Suprapubic skin (tissue), 4 donors: ENCODE data around the gene ZNF689. TPM values are rescaled to one million over a fixed set of nuclear protein-coding genes. Genes with fewer than 3 reads are reported as not detected.
A peak's percentile ranks its signal among the peaks of the same experiment; 100 is the strongest.

Experiments used
- DNase-seq, 2 donors: peaks; one replicate each; pipeline ENCODE4 v3.0.0-alpha.2; 2019; ENCODE audit warnings: low spot score in 2 of 2
- H3K27ac ChIP-seq: fragments of 200-600 bp; sonication (generic); one replicate; pipeline ENCODE4 v1.5.1; 2019
- H3K27me3 ChIP-seq: fragments of 200-600 bp; sonication (generic); one replicate; pipeline ENCODE4 v1.5.1; 2019
- H3K36me3 ChIP-seq: fragments of 200-600 bp; sonication (generic); one replicate; pipeline ENCODE4 v1.5.1; 2019
- H3K4me1 ChIP-seq: fragments of 200-600 bp; sonication (generic); one replicate; pipeline ENCODE4 v1.5.1; 2019
- H3K4me3 ChIP-seq: fragments of 200-600 bp; sonication (generic); one replicate; pipeline ENCODE4 v1.5.1; 2019; ENCODE audit warnings: mild to moderate bottlenecking
- H3K9me3 ChIP-seq: fragments of 200-600 bp; sonication (generic); one replicate; pipeline ENCODE4 v1.5.1; 2019
- CTCF ChIP-seq, 2 donors: fragments of 200-600 bp in 1 of 2; fragments of 450-650 bp in 1 of 2; sonication (generic) in 1 of 2; IDR thresholded peaks; one replicate each; pipeline ENCODE4 v1.5.1; 2016 to 2019; ENCODE audit warnings: antibody characterized with exemption in 2 of 2, mild to moderate bottlenecking in 1 of 2, moderate library complexity in 1 of 2
- EP300 ChIP-seq: sonication (generic); formaldehyde crosslinking; IDR thresholded peaks from one replicate; pipeline ENCODE4 v1.6.1; 2017; ENCODE audit warnings: antibody characterized with exemption
- POLR2A ChIP-seq, 2 donors: fragments of 450-650 bp; IDR thresholded peaks; one replicate each; pipeline ENCODE4 v1.6.1; 2017; ENCODE audit warnings: antibody characterized with exemption in 2 of 2, mild to moderate bottlenecking in 2 of 2, moderate library complexity in 2 of 2
- POLR2AphosphoS5 ChIP-seq, 3 donors: sonication (generic); formaldehyde crosslinking; IDR thresholded peaks; one replicate each; pipeline ENCODE4 v1.6.1; 2017; ENCODE audit warnings: antibody characterized with exemption in 3 of 3
- WGBS: methylation state at CpG from one replicate; pipeline ENCODE4 v1.1.5; 2018; 5-methylcytosine and 5-hydroxymethylcytosine counted together
- total RNA-seq, 4 donors: library from RNA; depleted of rRNA; stranded (reverse); fragments of >200 nt; gene quantifications; one replicate each; pipeline ENCODE4 v1.1.0, GENCODE V29; 2016

ZNF689 gene
- total RNA-seq, 4 donors from 2014 or later: 5.3 to 11.2 (median 6.0) TPM

GRCh38 chr16:30656388-30656787 is 46.2 kb upstream of the ZNF689 start:
- H3K27ac ChIP-seq: no peak overlapping the region

GRCh38 chr16:30655815-30656347 is 45.7 kb upstream of the ZNF689 start:
- peaks cover 36% of the 10 kb centered on the region for H3K4me1 ChIP-seq
- H3K36me3 ChIP-seq: peaks cover 39% of the 10 kb centered on the region
- WGBS: 95% methylated on average over 12 of the region's 12 CpGs
- DNase-seq: no peak
- H3K27ac ChIP-seq: no peak overlapping the region
- H3K27me3 ChIP-seq: no peaks in the 10 kb centered on the region
- TF ChIP-seq EP300: no peak
- no peak for TF ChIP-seq POLR2A (IDR thresholded peaks at IDR 0.05)
- no peak for TF ChIP-seq POLR2AphosphoS5 (IDR thresholded peaks at IDR 0.05)
- TF ChIP-seq CTCF (IDR thresholded peaks at IDR 0.05): no peak
- H3K9me3 ChIP-seq: no peaks in the 10 kb centered on the region
- H3K4me3 ChIP-seq: no peak overlapping the region

More at GRCh38 chr16:30656388-30656787, 46.2 kb upstream of the ZNF689 start:
- Histone ChIP-seq H3K4me1 (peaks cover 41% of the 10 kb centered on the region), H3K36me3 (peaks cover 41% of the 10 kb centered on the region), H3K27me3 (no peaks in the 10 kb centered on the region), H3K9me3 (no peaks in the 10 kb centered on the region), H3K4me3 (no peak overlapping the region)
- WGBS: 93% methylated on average over 8 of the region's 8 CpGs
- no peak for TF ChIP-seq POLR2AphosphoS5 (IDR thresholded peaks at IDR 0.05)
- TF ChIP-seq POLR2A (IDR thresholded peaks at IDR 0.05): no peak
- TF ChIP-seq CTCF (IDR thresholded peaks at IDR 0.05): no peak
- TF ChIP-seq EP300: no peak
- no peak for DNase-seq

- Histone ChIP-seq H3K4me1 (peaks cover 28% of the 10 kb centered on the region), H3K27ac (no peak overlapping the region), H3K27me3 (no peaks in the 10 kb centered on the region), H3K9me3 (no peaks in the 10 kb centered on the region), H3K36me3 (peaks cover 39% of the 10 kb centered on the region), H3K4me3 (no peak overlapping the region)
- 86% methylated on average over 15 of the region's 18 CpGs for WGBS
- DNase-seq: no peak
- TF ChIP-seq POLR2AphosphoS5 (IDR thresholded peaks at IDR 0.05) (no peak), POLR2A (IDR thresholded peaks at IDR 0.05) (no peak), EP300 (no peak), CTCF (IDR thresholded peaks at IDR 0.05) (no peak)
These were observed 44.7 kb upstream of the ZNF689 start for GRCh38 chr16:30654856-30655255.

- H3K4me1 ChIP-seq: peaks cover 30% of the 10 kb centered on the region
- H3K36me3 ChIP-seq: peaks cover 39% of the 10 kb centered on the region
- no peak overlapping the region for H3K4me3 ChIP-seq
- no peak for TF ChIP-seq EP300
- no peak for TF ChIP-seq CTCF (IDR thresholded peaks at IDR 0.05)
- no peak for TF ChIP-seq POLR2AphosphoS5 (IDR thresholded peaks at IDR 0.05)
- no peak for TF ChIP-seq POLR2A (IDR thresholded peaks at IDR 0.05)
- H3K27ac ChIP-seq: no peak overlapping the region
- DNase-seq: no peak
- H3K27me3 ChIP-seq: no peaks in the 10 kb centered on the region
- whole genome bisulfite sequencing: 92% methylated on average over 18 of the region's 18 CpGs
- H3K9me3 ChIP-seq: no peaks in the 10 kb centered on the region
These were observed 42.5 kb upstream of the ZNF689 start for GRCh38 chr16:30652718-30653117.

- H3K4me1 ChIP-seq: peaks cover 23% of the 10 kb centered on the region
- peak overlapping the region; percentile 76 for H3K4me3 ChIP-seq
- TF ChIP-seq POLR2A (IDR thresholded peaks at IDR 0.05) (no peak), POLR2AphosphoS5 (IDR thresholded peaks at IDR 0.05) (no peak), EP300 (no peak), CTCF (IDR thresholded peaks at IDR 0.05) (no peak)
- no peaks in the 10 kb centered on the region for H3K9me3 ChIP-seq
- 8% methylated on average over 2 of the region's 2 CpGs for WGBS
- no peak for DNase-seq
- peak overlapping the region; percentile 89 for H3K27ac ChIP-seq
- H3K27me3 ChIP-seq: no peaks in the 10 kb centered on the region
- H3K36me3 ChIP-seq: peaks cover 39% of the 10 kb centered on the region
These were observed 41.8 kb upstream of the ZNF689 start for GRCh38 chr16:30652005-30652296.
